ENCODE results near the gene IFT52. TPM values are rescaled to one million over a fixed set of nuclear protein-coding genes. Genes with fewer than 3 reads are reported as not detected.

The IFT52 gene
- total RNA-seq, 2 donors from 2014 or later: 21.3 to 25.4 TPM

DNA sequence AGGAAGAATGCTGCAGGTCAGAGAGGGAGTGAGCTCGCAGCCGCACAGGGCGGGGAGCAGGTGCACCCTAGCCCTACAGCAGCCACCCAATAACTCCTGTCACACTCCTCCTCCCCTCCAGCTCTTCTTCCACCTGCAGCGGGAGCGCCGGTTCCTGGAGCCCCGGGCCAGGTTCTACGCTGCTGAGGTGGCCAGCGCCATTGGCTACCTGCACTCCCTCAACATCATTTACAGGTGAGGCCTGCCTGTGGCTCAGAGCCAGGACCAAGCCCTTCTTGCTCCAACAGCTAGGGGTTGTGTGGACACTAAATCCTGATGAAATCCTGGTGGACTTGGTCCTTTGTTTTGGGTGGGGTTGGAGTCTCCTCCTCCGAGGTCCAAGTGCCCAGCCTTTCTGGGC lies 20.2 kb upstream of the IFT52 start:
- Histone ChIP-seq H3K9me3 (no peaks in the 10 kb centered on the region), H3K27me3 (replicated peaks; ENCODE audit: insufficient read depth) (no peaks in the 10 kb centered on the region), H3K4me1 (replicated peaks) (no peaks in the 10 kb centered on the region), H3K4me3 (no peak overlapping the region), H3K36me3 (no peaks in the 10 kb centered on the region), H3K27ac (no peak overlapping the region)
- TF ChIP-seq POLR2A (IDR thresholded peaks at IDR 0.05): no peak
- TF ChIP-seq POLR2AphosphoS5 (IDR thresholded peaks at IDR 0.05): no peak
- TF ChIP-seq, protein P1, sequence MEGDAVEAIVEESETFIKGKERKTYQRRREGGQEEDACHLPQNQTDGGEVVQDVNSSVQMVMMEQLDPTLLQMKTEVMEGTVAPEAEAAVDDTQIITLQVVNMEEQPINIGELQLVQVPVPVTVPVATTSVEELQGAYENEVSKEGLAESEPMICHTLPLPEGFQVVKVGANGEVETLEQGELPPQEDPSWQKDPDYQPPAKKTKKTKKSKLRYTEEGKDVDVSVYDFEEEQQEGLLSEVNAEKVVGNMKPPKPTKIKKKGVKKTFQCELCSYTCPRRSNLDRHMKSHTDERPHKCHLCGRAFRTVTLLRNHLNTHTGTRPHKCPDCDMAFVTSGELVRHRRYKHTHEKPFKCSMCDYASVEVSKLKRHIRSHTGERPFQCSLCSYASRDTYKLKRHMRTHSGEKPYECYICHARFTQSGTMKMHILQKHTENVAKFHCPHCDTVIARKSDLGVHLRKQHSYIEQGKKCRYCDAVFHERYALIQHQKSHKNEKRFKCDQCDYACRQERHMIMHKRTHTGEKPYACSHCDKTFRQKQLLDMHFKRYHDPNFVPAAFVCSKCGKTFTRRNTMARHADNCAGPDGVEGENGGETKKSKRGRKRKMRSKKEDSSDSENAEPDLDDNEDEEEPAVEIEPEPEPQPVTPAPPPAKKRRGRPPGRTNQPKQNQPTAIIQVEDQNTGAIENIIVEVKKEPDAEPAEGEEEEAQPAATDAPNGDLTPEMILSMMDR (IDR thresholded peaks at IDR 0.05): no peak
- 79% methylated on average over 10 of the region's 10 CpGs for WGBS
- intact Hi-C loops (cut with DNase I): no loop called here
- DNase-seq (ENCODE audit: low spot score): no peak

DNA sequence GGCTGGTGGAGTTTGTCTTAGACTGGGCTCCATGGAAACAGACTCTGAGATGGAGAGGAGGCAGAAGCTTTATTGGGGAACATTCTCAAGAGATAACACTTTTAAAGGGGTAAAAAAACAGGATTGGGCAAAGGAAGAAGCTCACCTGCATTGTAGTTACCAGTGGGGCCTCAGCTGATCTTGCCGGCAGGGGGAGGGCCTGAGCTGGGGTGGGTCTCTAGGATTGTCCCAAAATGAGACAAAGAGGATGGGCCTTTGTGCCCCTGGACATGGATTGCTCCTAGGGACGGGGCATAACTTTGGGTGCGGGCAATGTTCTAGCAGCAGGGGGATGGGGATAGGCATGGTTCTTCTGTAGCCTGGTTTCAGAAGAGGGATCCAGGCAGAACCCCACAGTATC lies 19.4 kb upstream of the IFT52 start:
- no peaks in the 10 kb centered on the region for H3K36me3 ChIP-seq
- TF ChIP-seq POLR2AphosphoS5 (IDR thresholded peaks at IDR 0.05) (no peak), POLR2A (IDR thresholded peaks at IDR 0.05) (no peak)
- TF ChIP-seq, protein P1 (IDR thresholded peaks at IDR 0.05): no peak

DNA sequence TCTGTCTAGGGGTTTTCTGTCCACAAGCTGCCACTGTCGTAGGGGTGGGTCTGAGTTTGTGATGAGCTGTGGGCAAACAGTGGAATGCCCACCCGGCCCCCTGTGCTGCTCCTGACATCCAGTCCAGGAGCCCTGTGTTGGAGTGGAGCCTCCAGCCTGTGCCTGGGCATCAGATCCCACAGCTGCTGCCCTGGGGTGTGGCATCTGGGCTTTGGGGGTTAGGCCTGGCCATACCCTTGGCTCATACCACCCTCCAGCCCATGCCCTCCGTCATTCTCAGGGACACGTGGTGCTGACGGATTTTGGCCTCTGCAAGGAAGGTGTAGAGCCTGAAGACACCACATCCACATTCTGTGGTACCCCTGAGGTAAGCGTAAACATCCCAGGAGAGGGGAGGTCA lies 19.0 kb upstream of the IFT52 start:
- no peak for DNase-seq (ENCODE audit: low spot score)
- Histone ChIP-seq H3K4me3 (no peak overlapping the region), H3K9me3 (no peaks in the 10 kb centered on the region), H3K27me3 (replicated peaks; ENCODE audit: insufficient read depth) (no peaks in the 10 kb centered on the region), H3K27ac (no peak overlapping the region), H3K36me3 (no peaks in the 10 kb centered on the region), H3K4me1 (replicated peaks) (no peaks in the 10 kb centered on the region)
- WGBS: 85% methylated on average over 6 of the region's 6 CpGs
- intact Hi-C loops (cut with DNase I): no loop called here
- no peak for TF ChIP-seq POLR2AphosphoS5 (IDR thresholded peaks at IDR 0.05)
- no peak for TF ChIP-seq POLR2A (IDR thresholded peaks at IDR 0.05)
- TF ChIP-seq, protein P1 (IDR thresholded peaks at IDR 0.05): no peak

More for the DNA sequence above, 19.4 kb upstream of the IFT52 start:
- WGBS: 90% methylated on average over 2 of the region's 3 CpGs
- Histone ChIP-seq H3K27me3 (replicated peaks; ENCODE audit: insufficient read depth) (no peaks in the 10 kb centered on the region), H3K4me1 (replicated peaks) (no peaks in the 10 kb centered on the region), H3K27ac (no peak overlapping the region), H3K9me3 (no peaks in the 10 kb centered on the region), H3K4me3 (no peak overlapping the region)
- DNase-seq (ENCODE audit: low spot score): no peak
- intact Hi-C loops (cut with DNase I): no loop called here

DNA sequence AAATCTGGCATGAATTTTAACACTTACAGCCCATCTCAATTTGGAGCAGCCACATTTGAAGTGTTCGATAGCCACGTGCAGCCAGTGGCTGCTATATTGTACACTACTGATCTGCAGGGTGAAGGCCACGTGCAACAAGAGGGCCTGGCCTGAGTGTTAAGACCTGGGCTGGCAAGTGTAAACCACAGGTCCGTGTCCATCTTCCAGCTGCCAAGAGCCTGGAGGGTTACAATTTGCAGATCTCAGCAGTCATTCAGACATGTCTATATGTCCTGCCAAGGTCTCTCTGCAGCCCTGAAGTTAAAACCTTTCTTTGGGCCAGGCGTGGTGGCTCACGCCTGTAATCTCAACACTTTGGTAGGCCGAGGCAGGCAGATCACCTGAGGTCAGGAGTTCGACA lies 17.8 kb upstream of the IFT52 start:
- Histone ChIP-seq H3K9me3 (no peaks in the 10 kb centered on the region), H3K27me3 (replicated peaks; ENCODE audit: insufficient read depth) (no peaks in the 10 kb centered on the region), H3K4me1 (replicated peaks) (no peaks in the 10 kb centered on the region), H3K4me3 (no peak overlapping the region), H3K36me3 (no peaks in the 10 kb centered on the region), H3K27ac (no peak overlapping the region)
- TF ChIP-seq, protein P1 (IDR thresholded peaks at IDR 0.05): no peak
- no peak for TF ChIP-seq POLR2A (IDR thresholded peaks at IDR 0.05)
- no peak for TF ChIP-seq POLR2AphosphoS5 (IDR thresholded peaks at IDR 0.05)
- WGBS: 92% methylated on average over 8 of the region's 8 CpGs
- DNase-seq (ENCODE audit: low spot score): no peak
- intact Hi-C loops (cut with DNase I): no loop called here

DNA sequence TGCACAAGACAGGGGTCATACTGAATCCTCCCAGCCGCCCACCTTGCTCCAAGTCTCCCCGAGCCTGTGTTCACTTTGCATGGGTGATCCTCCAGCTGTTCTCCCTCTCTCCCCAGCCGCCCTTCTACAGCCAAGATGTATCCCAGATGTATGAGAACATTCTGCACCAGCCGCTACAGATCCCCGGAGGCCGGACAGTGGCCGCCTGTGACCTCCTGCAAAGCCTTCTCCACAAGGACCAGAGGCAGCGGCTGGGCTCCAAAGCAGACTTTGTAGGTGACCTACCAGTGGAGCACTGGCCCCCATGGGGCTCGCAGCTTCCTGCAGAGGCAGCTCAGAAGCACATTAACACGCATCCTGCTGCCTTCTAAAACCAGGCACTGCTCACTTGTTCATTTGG lies 14.6 kb upstream of the IFT52 start:
- no peaks in the 10 kb centered on the region for H3K36me3 ChIP-seq
- intact Hi-C loops (cut with DNase I): no loop called here
- WGBS: 72% methylated on average over 10 of the region's 10 CpGs
- H3K27me3 ChIP-seq (replicated peaks; ENCODE audit: insufficient read depth): no peaks in the 10 kb centered on the region
- DNase-seq (ENCODE audit: low spot score): no peak
- no peaks in the 10 kb centered on the region for H3K9me3 ChIP-seq
- TF ChIP-seq POLR2AphosphoS5 (IDR thresholded peaks at IDR 0.05): no peak
- TF ChIP-seq POLR2A (IDR thresholded peaks at IDR 0.05): no peak
- TF ChIP-seq, protein P1 (IDR thresholded peaks at IDR 0.05): no peak
- H3K4me1 ChIP-seq (replicated peaks): no peaks in the 10 kb centered on the region
- no peak overlapping the region for H3K4me3 ChIP-seq
- H3K27ac ChIP-seq: no peak overlapping the region
